ENCODE data around the gene CREBBP. TPM values are rescaled to one million over a fixed set of nuclear protein-coding genes. Genes with fewer than 3 reads are reported as not detected.

CREBBP gene
- total RNA-seq, 4 donors from 2014 or later = 48.2 to 112 (median 74.9) TPM

- H3K27me3 ChIP-seq = no peaks in the 10 kb centered on the region
- WGBS = 64% methylated on average over 5 of the region's 5 CpGs
- no peak for DNase-seq (ENCODE audit: extremely low spot score)
- H3K36me3 ChIP-seq = peaks cover 0 to 5% (median 0%) of the 10 kb centered on the region in 4 donors
- no peak overlapping the region for H3K4me3 ChIP-seq
- H3K4me1 ChIP-seq = peaks cover 25 to 66% (median 51%) of the 10 kb centered on the region in 4 donors
- H3K9me3 ChIP-seq = peaks cover 0 to 4% (median under 1%) of the 10 kb centered on the region in 4 donors
- no peak overlapping the region for H3K27ac ChIP-seq (replicated peaks in 1 of 4)
- TF ChIP-seq POLR2A (IDR thresholded peaks at IDR 0.05; ENCODE audit: low read depth) (no peak), POLR2AphosphoS5 (IDR thresholded peaks at IDR 0.05) (no peak), CTCF (IDR thresholded peaks at IDR 0.05) (no peak), EP300 (IDR thresholded peaks at IDR 0.05) (no peak)
- intact Hi-C loops (cut with DNase I) = no loop called here
These were observed 42.5 kb downstream of the CREBBP start for GRCh38 chr16:3837851-3838586.

- Histone ChIP-seq H3K27ac (replicated peaks in 1 of 4) (no peak overlapping the region), H3K4me1 (peaks cover 13 to 52% (median 37%) of the 10 kb centered on the region in 4 donors), H3K27me3 (no peaks in the 10 kb centered on the region), H3K4me3 (no peak overlapping the region), H3K36me3 (peaks cover 0 to 5% (median 0%) of the 10 kb centered on the region in 4 donors), H3K9me3 (peaks cover 0 to 12% (median 5%) of the 10 kb centered on the region in 4 donors)
- TF ChIP-seq POLR2A (IDR thresholded peaks at IDR 0.05; ENCODE audit: low read depth) = no peak
- no peak for TF ChIP-seq CTCF (IDR thresholded peaks at IDR 0.05)
- peak in 1 of 2 donors; percentile 15 for TF ChIP-seq POLR2AphosphoS5 (IDR thresholded peaks at IDR 0.05)
- TF ChIP-seq EP300 (IDR thresholded peaks at IDR 0.05) = no peak
- no peak for DNase-seq (ENCODE audit: extremely low spot score)
- WGBS = 74% methylated on average over 4 of the region's 4 CpGs
- intact Hi-C loops (cut with DNase I) = no loop called here
These were observed 43.9 kb downstream of the CREBBP start for GRCh38 chr16:3836641-3837040.

- TF ChIP-seq POLR2AphosphoS5 (IDR thresholded peaks at IDR 0.05) = no peak
- TF ChIP-seq POLR2A (IDR thresholded peaks at IDR 0.05; ENCODE audit: low read depth) = no peak
- TF ChIP-seq EP300 (IDR thresholded peaks at IDR 0.05) = no peak
- no peak for TF ChIP-seq CTCF (IDR thresholded peaks at IDR 0.05)
- no peak overlapping the region for H3K27ac ChIP-seq (replicated peaks in 1 of 4)
- no peaks in the 10 kb centered on the region for H3K27me3 ChIP-seq
- 96% methylated on average over 7 of the region's 7 CpGs for WGBS
- H3K4me3 ChIP-seq = no peak overlapping the region
- peaks cover 0 to 12% (median 5%) of the 10 kb centered on the region in 4 donors for H3K9me3 ChIP-seq
- no peak for DNase-seq (ENCODE audit: extremely low spot score)
- H3K4me1 ChIP-seq = peaks cover 18 to 40% (median 24%) of the 10 kb centered on the region in 4 donors
- H3K36me3 ChIP-seq = peaks cover 0 to 5% (median 0%) of the 10 kb centered on the region in 4 donors
- intact Hi-C loops (cut with DNase I) = no loop called here
These were observed 45.4 kb downstream of the CREBBP start for GRCh38 chr16:3835089-3835602.

GRCh38 chr16:3832668-3833067 lies 47.8 kb downstream of the CREBBP start:
- DNase-seq (ENCODE audit: extremely low spot score) = no peak
- Histone ChIP-seq H3K4me1 (peaks cover 11 to 33% (median 26%) of the 10 kb centered on the region in 4 donors), H3K27ac (replicated peaks in 1 of 4) (no peak overlapping the region), H3K27me3 (no peaks in the 10 kb centered on the region), H3K9me3 (peaks cover 0 to 12% (median 5%) of the 10 kb centered on the region in 4 donors), H3K4me3 (no peak overlapping the region), H3K36me3 (no peaks in the 10 kb centered on the region)
- TF ChIP-seq CTCF (IDR thresholded peaks at IDR 0.05) = no peak
- TF ChIP-seq EP300 (IDR thresholded peaks at IDR 0.05) = no peak
- no peak for TF ChIP-seq POLR2AphosphoS5 (IDR thresholded peaks at IDR 0.05)
- TF ChIP-seq POLR2A (IDR thresholded peaks at IDR 0.05; ENCODE audit: low read depth) = no peak
- WGBS = 94% methylated on average over 4 of the region's 4 CpGs
- intact Hi-C loops (cut with DNase I) = no loop called here
